ENCODE measurements around the gene TMEM244.
"Not testable (repeated sequence)": the region's sequence is repeated elsewhere in the genome, so short reads cannot be mapped to it uniquely, and the experiment has no call there.

Gene TMEM244

GRCh38 chr6:129866688-129867087 lies 5.6 kb upstream of the TMEM244 start:
- no peak for DNase-seq

GRCh38 chr6:129866256-129866655 lies 5.1 kb upstream of the TMEM244 start:
- no peak for DNase-seq

- DNase-seq, result no peak
Observed at GRCh38 chr6:129865013-129865412, 3.9 kb upstream of the TMEM244 start.

- no peak for DNase-seq
Observed at GRCh38 chr6:129863664-129864063, 2.5 kb upstream of the TMEM244 start.

GRCh38 chr6:129859524-129859923 lies 1.6 kb downstream of the TMEM244 start:
- DNase-seq, result no peak

- no peak for DNase-seq
Observed at GRCh38 chr6:129857838-129858237, 3.3 kb downstream of the TMEM244 start.

GRCh38 chr6:129853996-129854711 lies 7.0 kb downstream of the TMEM244 start:
- DNase-seq, result no peak

- DNase-seq, result no peak
Observed at GRCh38 chr6:129852257-129852858, 8.8 kb downstream of the TMEM244 start.

- DNase-seq, result no peak
Observed at GRCh38 chr6:129849456-129849855, 11.7 kb downstream of the TMEM244 start.

- DNase-seq, result no peak
Observed at GRCh38 chr6:129846761-129847160, 14.4 kb downstream of the TMEM244 start.

- DNase-seq, result no peak
Observed at GRCh38 chr6:129845696-129846095, 15.4 kb downstream of the TMEM244 start.

- no peak for DNase-seq
Observed at GRCh38 chr6:129844118-129844891, 16.8 kb downstream of the TMEM244 start.

- DNase-seq, result no peak
Observed at GRCh38 chr6:129843573-129843972, 17.5 kb downstream of the TMEM244 start.

GRCh38 chr6:129842881-129843409 lies 18.2 kb downstream of the TMEM244 start:
- DNase-seq, result no peak

- no peak for DNase-seq
Observed at GRCh38 chr6:129842137-129842536, 19.0 kb downstream of the TMEM244 start.

GRCh38 chr6:129839562-129839961 lies 21.6 kb downstream of the TMEM244 start:
- DNase-seq, result not testable (repeated sequence)

- no peak for DNase-seq
Observed at GRCh38 chr6:129835691-129836090, 25.4 kb downstream of the TMEM244 start.

GRCh38 chr6:129832299-129832698 lies 28.8 kb downstream of the TMEM244 start:
- no peak for DNase-seq

- no peak for DNase-seq
Observed at GRCh38 chr6:129828229-129828628, 32.9 kb downstream of the TMEM244 start.

GRCh38 chr6:129818251-129818650 lies 42.9 kb downstream of the TMEM244 start:
- no peak for DNase-seq

- DNase-seq, result no peak
Observed at GRCh38 chr6:129817821-129818220, 43.3 kb downstream of the TMEM244 start.

- DNase-seq, result no peak
Observed at GRCh38 chr6:129817332-129817731, 43.8 kb downstream of the TMEM244 start.

- DNase-seq, result no peak
Observed at GRCh38 chr6:129812145-129812777, 48.9 kb downstream of the TMEM244 start.

All from NCI-H526 (cell line).